Upper lobe of right lung (tissue), 1 donor: ENCODE measurements around the gene CAMKK1. TPM values are rescaled to one million over a fixed set of nuclear protein-coding genes. Genes with fewer than 3 reads are reported as not detected.

ENCODE experiments used
- ATAC-seq: fragments of 200-7000 bp; cut with Tn5 transposase; one replicate; pipeline ENCODE4 v1.9.1; 2020; ENCODE audit warnings: mild to moderate bottlenecking, moderate library complexity
- DNase-seq: peaks from one replicate; pipeline ENCODE4 v3.0.0-alpha.2; 2020
- H3K27ac ChIP-seq: fragments of 200-600 bp; one replicate; pipeline ENCODE4 v1.8.0; 2022
- H3K27me3 ChIP-seq: fragments of 200-600 bp; one replicate; pipeline ENCODE4 v1.8.0; 2022; ENCODE audit warnings: mild to moderate bottlenecking
- H3K36me3 ChIP-seq: fragments of 200-600 bp; one replicate; pipeline ENCODE4 v1.8.0; 2022
- H3K4me1 ChIP-seq: fragments of 200-600 bp; one replicate; pipeline ENCODE4 v1.8.0; 2022
- H3K4me3 ChIP-seq: fragments of 200-600 bp; one replicate; pipeline ENCODE4 v1.8.0; 2022; ENCODE audit warnings: mild to moderate bottlenecking
- H3K9me3 ChIP-seq: fragments of 200-600 bp; one replicate; pipeline ENCODE4 v1.8.0; 2022
- CTCF ChIP-seq: fragments of 200-600 bp; IDR thresholded peaks from one replicate; pipeline ENCODE4 v1.8.0; 2022; ENCODE audit warnings: antibody characterized with exemption
- intact Hi-C: fragments of 100-400 bp; cut with DNase I; formaldehyde crosslinking; loops from one replicate; pipeline ENCODE4 v1.11.0; 2022
- total RNA-seq: library from RNA; stranded (reverse); fragmentation: NEBNext Ultra II Directional; extraction: Animal tissue kit (Norgen Biotek cat#: 25700); gene quantifications from one replicate; pipeline ENCODE4 v1.2.1, GENCODE V29; 2021
- donor health status: DM: no; HTN: yes; CAD: no; lungs with severe emphysema.

CAMKK1 gene
- total RNA-seq, 1 donor from 2014 or later = 10.1 TPM

GRCh38 chr17:3911271-3912053, 18.6 kb upstream of the CAMKK1 start:
- H3K27ac ChIP-seq = no peak overlapping the region
- DNase-seq (no peak), ATAC-seq (no peak)
- H3K27me3 ChIP-seq = no peaks in the 10 kb centered on the region
- peaks cover 24% of the 10 kb centered on the region for H3K4me1 ChIP-seq
- TF ChIP-seq CTCF = no peak
- H3K36me3 ChIP-seq = no peaks in the 10 kb centered on the region
- H3K9me3 ChIP-seq = no peaks in the 10 kb centered on the region
- H3K4me3 ChIP-seq = no peak overlapping the region
- intact Hi-C loops = no loop called here

GRCh38 chr17:3910420-3911270, 17.8 kb upstream of the CAMKK1 start:
- H3K36me3 ChIP-seq = no peaks in the 10 kb centered on the region
- H3K4me1 ChIP-seq = peaks cover 17% of the 10 kb centered on the region
- no peak for TF ChIP-seq CTCF
- H3K27ac ChIP-seq = no peak overlapping the region
- intact Hi-C loops = no loop called here
- H3K27me3 ChIP-seq = no peaks in the 10 kb centered on the region
- no peak for DNase-seq
- no peak overlapping the region for H3K4me3 ChIP-seq
- H3K9me3 ChIP-seq = no peaks in the 10 kb centered on the region
- ATAC-seq = no peak

GRCh38 chr17:3909257-3909656, 16.4 kb upstream of the CAMKK1 start:
- H3K36me3 ChIP-seq = no peaks in the 10 kb centered on the region
- no peak overlapping the region for H3K4me3 ChIP-seq
- ATAC-seq (no peak), DNase-seq (no peak)
- TF ChIP-seq CTCF = no peak
- peaks cover 16% of the 10 kb centered on the region for H3K4me1 ChIP-seq
- intact Hi-C loops = no loop called here
- H3K9me3 ChIP-seq = no peaks in the 10 kb centered on the region
- no peak overlapping the region for H3K27ac ChIP-seq
- H3K27me3 ChIP-seq = no peaks in the 10 kb centered on the region

GRCh38 chr17:3907483-3908216, 14.8 kb upstream of the CAMKK1 start:
- H3K27me3 ChIP-seq = no peaks in the 10 kb centered on the region
- no peak for DNase-seq
- H3K9me3 ChIP-seq = no peaks in the 10 kb centered on the region
- peaks cover 6% of the 10 kb centered on the region for H3K4me1 ChIP-seq
- no peaks in the 10 kb centered on the region for H3K36me3 ChIP-seq
- no peak overlapping the region for H3K4me3 ChIP-seq
- peak; percentile 46 for ATAC-seq
- intact Hi-C loops = no loop called here
- H3K27ac ChIP-seq = no peak overlapping the region
- peak; percentile 32 for TF ChIP-seq CTCF

- intact Hi-C loops = no loop called here
- no peaks in the 10 kb centered on the region for H3K27me3 ChIP-seq
- H3K36me3 ChIP-seq = no peaks in the 10 kb centered on the region
- no peak overlapping the region for H3K4me3 ChIP-seq
- DNase-seq (no peak), ATAC-seq (no peak)
- no peak overlapping the region for H3K27ac ChIP-seq
- peaks cover 6% of the 10 kb centered on the region for H3K4me1 ChIP-seq
- no peak for TF ChIP-seq CTCF
- no peaks in the 10 kb centered on the region for H3K9me3 ChIP-seq
These were observed 14.0 kb upstream of the CAMKK1 start for GRCh38 chr17:3906881-3907280.
